MG63 (cell line): ENCODE measurements around the gene FCGR3A. TPM values are rescaled to one million over a fixed set of nuclear protein-coding genes. Genes with fewer than 3 reads are reported as not detected.
"Not testable (repeated sequence)": the region's sequence is repeated elsewhere in the genome, so short reads cannot be mapped to it uniquely, and the experiment has no call there.

Source experiments
- DNase-seq: peaks from one replicate; pipeline ENCODE4 v3.0.0-alpha.2; 2020
- H3K27me3 ChIP-seq: fragments of 250-450 bp; sonication (Bioruptor Pico); 2 replicates; pipeline ENCODE4 v1.5.1; 2020; ENCODE audit warnings: mild to moderate bottlenecking, moderate library complexity
- H3K36me3 ChIP-seq: fragments of 250-450 bp; sonication (Bioruptor Pico); 2 replicates; pipeline ENCODE4 v1.5.1; 2020; ENCODE audit warnings: mild to moderate bottlenecking, moderate library complexity
- H3K4me3 ChIP-seq: fragments of 250-450 bp; sonication (Bioruptor Pico); 2 replicates; pipeline ENCODE4 v1.5.1; 2020; ENCODE audit warnings: mild to moderate bottlenecking, moderate library complexity
- H3K9me3 ChIP-seq: fragments of 250-450 bp; sonication (Bioruptor Pico); 2 replicates; pipeline ENCODE4 v1.5.1; 2020; ENCODE audit warnings: mild to moderate bottlenecking, moderate library complexity
- total RNA-seq: library from RNA; depleted of rRNA; stranded (reverse); fragments of >200 nt; shearing (Covaris generic); gene quantifications from 2 replicates; pipeline ENCODE4 v1.2.3, GENCODE V29; 2014; ENCODE audit warnings: low replicate concordance

Gene FCGR3A
- total RNA-seq, 1 experiment from 2014 or later, result not detected

GRCh38 chr1:161562441-161562840 is 12.8 kb upstream of the FCGR3A start:
- DNase-seq, H3K36me3 ChIP-seq, H3K27me3 ChIP-seq, H3K9me3 ChIP-seq, H3K4me3 ChIP-seq: not testable (repeated sequence)

GRCh38 chr1:161560960-161561715 is 11.5 kb upstream of the FCGR3A start:
- not testable (repeated sequence) for DNase-seq, H3K4me3 ChIP-seq, H3K27me3 ChIP-seq, H3K36me3 ChIP-seq, H3K9me3 ChIP-seq

GRCh38 chr1:161557506-161558450 is 8.2 kb upstream of the FCGR3A start:
- not testable (repeated sequence) for H3K4me3 ChIP-seq

GRCh38 chr1:161556990-161557389 is 7.4 kb upstream of the FCGR3A start:
- H3K9me3 ChIP-seq, H3K36me3 ChIP-seq, H3K27me3 ChIP-seq, H3K4me3 ChIP-seq, DNase-seq: not testable (repeated sequence)

More at GRCh38 chr1:161557506-161558450, 8.2 kb upstream of the FCGR3A start:
- not testable (repeated sequence) for DNase-seq, H3K9me3 ChIP-seq, H3K27me3 ChIP-seq, H3K36me3 ChIP-seq

- not testable (repeated sequence) for H3K9me3 ChIP-seq, DNase-seq, H3K27me3 ChIP-seq, H3K36me3 ChIP-seq, H3K4me3 ChIP-seq
Observed at GRCh38 chr1:161556143-161556542, 6.5 kb upstream of the FCGR3A start.

GRCh38 chr1:161554815-161555417 is 5.3 kb upstream of the FCGR3A start:
- not testable (repeated sequence) for H3K36me3 ChIP-seq, H3K27me3 ChIP-seq, H3K4me3 ChIP-seq, H3K9me3 ChIP-seq, DNase-seq

GRCh38 chr1:161554340-161554739 is 4.7 kb upstream of the FCGR3A start:
- H3K27me3 ChIP-seq, H3K4me3 ChIP-seq, DNase-seq, H3K9me3 ChIP-seq, H3K36me3 ChIP-seq: not testable (repeated sequence)

GRCh38 chr1:161553631-161554030 is 4.0 kb upstream of the FCGR3A start:
- DNase-seq, H3K9me3 ChIP-seq, H3K4me3 ChIP-seq, H3K27me3 ChIP-seq, H3K36me3 ChIP-seq: not testable (repeated sequence)

- not testable (repeated sequence) for H3K36me3 ChIP-seq, H3K27me3 ChIP-seq, H3K4me3 ChIP-seq, H3K9me3 ChIP-seq, DNase-seq
Observed at GRCh38 chr1:161550942-161551341, 1.3 kb upstream of the FCGR3A start.

GRCh38 chr1:161548749-161549406 is 740 bp downstream of the FCGR3A start:
- H3K9me3 ChIP-seq, DNase-seq, H3K4me3 ChIP-seq, H3K36me3 ChIP-seq, H3K27me3 ChIP-seq: not testable (repeated sequence)

- H3K36me3 ChIP-seq, DNase-seq, H3K27me3 ChIP-seq, H3K4me3 ChIP-seq, H3K9me3 ChIP-seq: not testable (repeated sequence)
Observed at GRCh38 chr1:161547995-161548741, 1.4 kb downstream of the FCGR3A start.

- not testable (repeated sequence) for H3K36me3 ChIP-seq, H3K4me3 ChIP-seq, DNase-seq, H3K9me3 ChIP-seq, H3K27me3 ChIP-seq
Observed at GRCh38 chr1:161545005-161545731, 4.5 kb downstream of the FCGR3A start.

- H3K27me3 ChIP-seq, H3K4me3 ChIP-seq, H3K9me3 ChIP-seq, DNase-seq, H3K36me3 ChIP-seq: not testable (repeated sequence)
Observed at GRCh38 chr1:161543125-161543524, 6.5 kb downstream of the FCGR3A start.

- H3K4me3 ChIP-seq, H3K27me3 ChIP-seq, DNase-seq, H3K9me3 ChIP-seq, H3K36me3 ChIP-seq: not testable (repeated sequence)
Observed at GRCh38 chr1:161542091-161542559, 7.5 kb downstream of the FCGR3A start.

GRCh38 chr1:161540570-161540960 is 9.1 kb downstream of the FCGR3A start:
- H3K36me3 ChIP-seq, H3K27me3 ChIP-seq, H3K4me3 ChIP-seq, H3K9me3 ChIP-seq: not testable (repeated sequence)
- peak; percentile 18 for DNase-seq
